ENCODE data around the gene ICA1. TPM values are rescaled to one million over a fixed set of nuclear protein-coding genes. Genes with fewer than 3 reads are reported as not detected.

ICA1 gene
- total RNA-seq, 2 donors from 2014 or later, result 71.2 to 115 TPM

DNA sequence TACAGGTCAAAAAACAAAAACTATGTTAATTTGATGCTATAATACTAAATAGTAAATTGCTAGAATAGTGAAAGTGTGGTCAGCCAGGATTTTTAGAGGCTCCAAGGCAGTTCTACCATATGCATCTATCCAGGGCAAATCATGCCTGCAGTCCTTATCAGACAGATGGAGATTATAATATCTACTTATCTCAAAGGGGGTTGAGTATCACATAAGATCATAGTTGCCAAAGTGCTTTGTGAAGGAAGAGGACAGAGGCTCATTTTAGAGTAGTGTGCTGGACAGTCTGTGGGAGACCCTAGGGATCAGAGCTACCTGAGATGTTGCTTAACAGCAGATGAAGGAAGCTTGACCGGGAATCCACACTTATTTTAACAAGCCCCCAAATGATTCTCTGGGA is 3.2 kb downstream of the ICA1 start:
- no peak overlapping the region for H3K4me3 ChIP-seq
- no peak overlapping the region for H3K27ac ChIP-seq

DNA sequence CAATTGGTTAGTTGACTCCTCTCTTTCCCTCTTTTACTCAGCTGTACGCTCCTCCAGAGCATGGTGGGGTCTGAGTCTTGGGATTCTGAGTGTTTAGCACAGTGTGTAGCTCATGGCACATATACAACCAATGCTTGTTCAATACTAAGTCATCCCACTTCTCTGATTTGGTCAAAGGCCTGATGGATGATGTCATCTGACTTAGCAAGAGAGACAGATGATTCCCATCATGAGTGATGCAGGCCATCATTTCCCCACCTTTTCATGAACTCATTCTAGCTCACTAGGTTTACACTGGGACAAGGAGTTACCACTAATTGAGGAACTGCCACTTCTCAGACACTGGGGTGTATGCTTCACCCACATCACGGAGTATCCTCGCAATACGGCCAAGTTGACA is 3.8 kb downstream of the ICA1 start:
- Histone ChIP-seq H3K27ac (peak overlapping the region in 1 of 4 donors; percentile 6), H3K4me1 (peaks cover 46% of the 10 kb centered on the region), H3K4me3 (no peak overlapping the region), H3K9me3 (no peaks in the 10 kb centered on the region), H3K27me3 (no peaks in the 10 kb centered on the region), H3K36me3 (replicated peaks in 1 of 2; ENCODE audit: insufficient read depth in 1 of 2, low read depth in 2 of 2) (no peaks in the 10 kb centered on the region)
- ATAC-seq (no peak), DNase-seq (no peak)
- intact Hi-C loops (cut with DNase I), result no loop called here
- TF ChIP-seq POLR2A (IDR thresholded peaks at IDR 0.05), result no peak
- TF ChIP-seq, protein P1, sequence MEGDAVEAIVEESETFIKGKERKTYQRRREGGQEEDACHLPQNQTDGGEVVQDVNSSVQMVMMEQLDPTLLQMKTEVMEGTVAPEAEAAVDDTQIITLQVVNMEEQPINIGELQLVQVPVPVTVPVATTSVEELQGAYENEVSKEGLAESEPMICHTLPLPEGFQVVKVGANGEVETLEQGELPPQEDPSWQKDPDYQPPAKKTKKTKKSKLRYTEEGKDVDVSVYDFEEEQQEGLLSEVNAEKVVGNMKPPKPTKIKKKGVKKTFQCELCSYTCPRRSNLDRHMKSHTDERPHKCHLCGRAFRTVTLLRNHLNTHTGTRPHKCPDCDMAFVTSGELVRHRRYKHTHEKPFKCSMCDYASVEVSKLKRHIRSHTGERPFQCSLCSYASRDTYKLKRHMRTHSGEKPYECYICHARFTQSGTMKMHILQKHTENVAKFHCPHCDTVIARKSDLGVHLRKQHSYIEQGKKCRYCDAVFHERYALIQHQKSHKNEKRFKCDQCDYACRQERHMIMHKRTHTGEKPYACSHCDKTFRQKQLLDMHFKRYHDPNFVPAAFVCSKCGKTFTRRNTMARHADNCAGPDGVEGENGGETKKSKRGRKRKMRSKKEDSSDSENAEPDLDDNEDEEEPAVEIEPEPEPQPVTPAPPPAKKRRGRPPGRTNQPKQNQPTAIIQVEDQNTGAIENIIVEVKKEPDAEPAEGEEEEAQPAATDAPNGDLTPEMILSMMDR (IDR thresholded peaks at IDR 0.05), result no peak
- 94 to 100% methylated on average over 4 of the region's 4 CpGs for WGBS, 2 donors

More for the DNA sequence above, 3.2 kb downstream of the ICA1 start:
- DNase-seq (no peak), ATAC-seq (no peak)
- Histone ChIP-seq H3K27me3 (no peaks in the 10 kb centered on the region), H3K36me3 (replicated peaks in 1 of 2; ENCODE audit: insufficient read depth in 1 of 2, low read depth in 2 of 2) (no peaks in the 10 kb centered on the region), H3K9me3 (no peaks in the 10 kb centered on the region), H3K4me1 (peaks cover 45% of the 10 kb centered on the region)
- no peak for TF ChIP-seq POLR2A (IDR thresholded peaks at IDR 0.05)
- intact Hi-C loops (cut with DNase I), result no loop called here
- WGBS, 2 donors, result 89 to 94% methylated on average over 1 of the region's 1 CpG

DNA sequence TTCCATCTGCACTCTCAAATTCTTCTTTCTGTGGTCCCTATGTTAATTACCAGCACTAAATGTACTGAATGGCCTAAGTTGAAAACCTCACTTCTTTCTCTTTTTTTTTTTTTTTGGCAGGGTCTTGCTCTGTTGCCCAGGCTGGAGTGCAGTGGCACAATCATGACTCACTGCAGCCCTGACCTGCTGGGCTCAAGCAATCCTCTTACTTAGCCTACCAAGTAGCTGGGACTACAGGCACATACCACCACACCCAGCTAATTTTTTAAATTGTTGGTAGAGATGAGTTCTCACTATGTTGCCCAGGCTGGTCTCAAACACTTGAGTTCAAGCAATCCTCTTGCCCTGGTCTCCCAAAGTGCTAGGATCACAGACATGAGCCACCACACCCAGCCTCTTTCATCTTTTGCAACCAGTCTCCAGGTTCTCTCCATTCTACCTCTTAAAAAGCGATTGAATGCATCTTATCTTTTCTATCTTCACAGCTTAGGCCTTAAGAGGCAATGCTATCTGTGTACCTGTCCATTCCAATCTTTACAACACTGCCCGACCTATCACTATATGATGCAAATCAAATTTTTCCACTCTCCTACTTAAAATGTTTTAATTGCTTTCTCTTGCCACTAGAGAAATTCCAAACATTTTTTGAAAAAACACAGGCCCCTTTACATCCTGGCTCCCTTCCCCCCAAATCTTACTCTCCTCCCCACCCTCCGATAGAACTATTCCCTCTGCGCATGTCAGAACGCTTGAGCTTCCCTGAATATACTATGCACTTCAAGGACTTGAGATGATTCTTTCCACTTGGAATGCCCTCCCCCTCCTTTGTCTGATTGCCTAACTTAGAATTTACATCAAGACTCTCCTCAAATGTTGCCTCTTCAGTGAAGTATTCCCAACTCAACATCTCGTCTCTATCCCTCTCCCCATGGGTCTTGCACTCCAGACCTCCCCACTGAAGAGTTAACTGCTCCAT is 6.0 kb downstream of the ICA1 start:
- Histone ChIP-seq H3K36me3 (replicated peaks in 1 of 2; ENCODE audit: insufficient read depth in 1 of 2, low read depth in 2 of 2) (no peaks in the 10 kb centered on the region), H3K4me1 (peaks cover 46% of the 10 kb centered on the region), H3K27me3 (no peaks in the 10 kb centered on the region), H3K9me3 (no peaks in the 10 kb centered on the region), H3K27ac (peak overlapping the region in 1 of 4 donors; percentile 50), H3K4me3 (no peak overlapping the region)
- intact Hi-C loops (cut with DNase I), result no loop called here
- DNase-seq, result no peak
- no peak for TF ChIP-seq POLR2A (IDR thresholded peaks at IDR 0.05)
- TF ChIP-seq, protein P1 (IDR thresholded peaks at IDR 0.05), result no peak
- 89 to 95% methylated on average over 6 of the region's 6 CpGs for WGBS, 2 donors
- ATAC-seq, result no peak

DNA sequence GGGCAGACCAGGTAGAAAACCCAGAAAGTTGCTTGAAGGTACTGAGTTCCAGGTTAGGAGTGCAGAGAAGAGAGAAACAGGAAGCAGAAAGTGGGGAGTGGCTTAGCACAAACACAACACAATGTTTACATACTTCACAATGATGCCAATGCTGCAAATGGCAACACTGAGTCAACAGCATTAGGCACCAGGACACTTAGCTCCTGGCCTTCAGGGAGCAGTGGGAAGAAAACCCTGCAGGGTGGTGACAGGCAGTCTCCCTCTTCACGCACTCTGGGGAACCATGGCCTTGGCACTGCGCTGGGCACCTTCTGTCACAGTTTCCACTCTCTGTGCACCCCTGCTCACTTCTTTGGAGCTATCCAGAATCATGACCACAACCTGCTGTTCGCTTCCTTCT is 7.3 kb downstream of the ICA1 start:
- Histone ChIP-seq H3K27ac (peak overlapping the region; percentile 26 to 61 (median 50)), H3K27me3 (no peaks in the 10 kb centered on the region), H3K4me1 (peaks cover 40% of the 10 kb centered on the region), H3K9me3 (no peaks in the 10 kb centered on the region), H3K4me3 (no peak overlapping the region), H3K36me3 (replicated peaks in 1 of 2; ENCODE audit: insufficient read depth in 1 of 2, low read depth in 2 of 2) (no peaks in the 10 kb centered on the region)
- TF ChIP-seq POLR2A (IDR thresholded peaks at IDR 0.05), result peak; percentile 17 to 48 (median 37)
- TF ChIP-seq, protein P1 (IDR thresholded peaks at IDR 0.05), result no peak
- DNase-seq (peak; percentile 40 to 70 (median 63)), ATAC-seq (peak; percentile 84)
- intact Hi-C loops (cut with DNase I), result no loop called here
- 49 to 55% methylated on average over 3 of the region's 3 CpGs for WGBS, 2 donors

DNA sequence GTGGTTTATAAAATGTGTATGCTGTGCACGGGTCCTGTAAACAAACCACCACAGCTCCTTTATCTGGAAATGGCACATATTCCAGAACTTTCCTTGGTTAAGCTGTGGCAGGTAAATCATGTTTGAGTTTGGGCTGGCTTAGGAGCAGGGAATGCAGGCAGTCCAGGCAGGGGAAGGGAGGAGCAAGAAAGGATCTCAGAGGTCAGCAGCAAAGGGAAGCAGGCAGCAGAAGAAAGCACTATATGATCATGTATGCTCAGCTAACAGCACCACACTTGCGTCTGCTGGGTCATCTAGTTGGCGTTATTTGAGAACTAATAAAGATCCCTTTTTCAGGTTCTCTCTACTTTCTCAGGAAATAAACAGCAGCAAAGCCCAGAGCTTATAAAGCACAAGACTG is 7.8 kb downstream of the ICA1 start:
- DNase-seq (no peak), ATAC-seq (peak; percentile 26)
- Histone ChIP-seq H3K4me1 (peaks cover 36% of the 10 kb centered on the region), H3K9me3 (no peaks in the 10 kb centered on the region), H3K36me3 (replicated peaks in 1 of 2; ENCODE audit: insufficient read depth in 1 of 2, low read depth in 2 of 2) (no peaks in the 10 kb centered on the region), H3K27ac (peak overlapping the region; percentile 26 to 61 (median 50)), H3K4me3 (no peak overlapping the region), H3K27me3 (no peaks in the 10 kb centered on the region)
- TF ChIP-seq, protein P1 (IDR thresholded peaks at IDR 0.05), result no peak
- TF ChIP-seq POLR2A (IDR thresholded peaks at IDR 0.05), result no peak
- intact Hi-C loops (cut with DNase I), result no loop called here
- WGBS, 2 donors, result 38 to 41% methylated on average over 3 of the region's 3 CpGs

All from body of pancreas (tissue), 4 donors.